Measurements from ENCODE around the gene RUNX2.

The RUNX2 gene

DNA sequence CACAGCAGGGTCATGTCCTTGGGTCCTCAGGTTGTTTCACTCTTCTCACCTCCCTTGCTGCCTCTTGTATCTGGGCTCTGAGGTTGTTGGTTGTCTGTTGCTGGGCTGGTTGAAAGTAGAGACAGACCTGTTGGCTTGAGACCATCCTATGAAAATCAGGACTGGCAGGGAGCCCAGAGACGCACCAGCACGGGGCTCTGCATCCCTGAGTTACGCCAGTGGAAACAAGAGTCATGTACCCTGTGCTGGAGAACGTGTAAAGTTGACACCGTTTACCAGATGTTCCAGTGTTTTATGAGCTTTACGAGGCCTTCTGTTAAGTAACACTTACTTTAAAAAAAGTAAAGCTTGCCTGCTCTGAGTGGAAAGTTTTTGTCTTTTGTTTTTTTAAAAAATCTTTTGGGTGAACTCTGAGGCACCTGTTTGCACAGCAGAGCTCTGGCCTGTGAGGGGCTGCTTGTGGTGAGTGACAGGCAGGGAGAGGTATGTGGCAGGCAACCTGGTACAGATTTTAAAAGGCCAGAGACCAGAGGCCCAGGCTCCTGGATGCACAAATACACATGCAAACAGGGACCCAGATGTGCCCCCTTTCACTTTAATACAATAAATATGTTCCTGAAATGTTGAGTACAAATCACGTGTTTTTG lies 309.6 kb downstream of the RUNX2 start:
- DNase-seq = no peak

DNA sequence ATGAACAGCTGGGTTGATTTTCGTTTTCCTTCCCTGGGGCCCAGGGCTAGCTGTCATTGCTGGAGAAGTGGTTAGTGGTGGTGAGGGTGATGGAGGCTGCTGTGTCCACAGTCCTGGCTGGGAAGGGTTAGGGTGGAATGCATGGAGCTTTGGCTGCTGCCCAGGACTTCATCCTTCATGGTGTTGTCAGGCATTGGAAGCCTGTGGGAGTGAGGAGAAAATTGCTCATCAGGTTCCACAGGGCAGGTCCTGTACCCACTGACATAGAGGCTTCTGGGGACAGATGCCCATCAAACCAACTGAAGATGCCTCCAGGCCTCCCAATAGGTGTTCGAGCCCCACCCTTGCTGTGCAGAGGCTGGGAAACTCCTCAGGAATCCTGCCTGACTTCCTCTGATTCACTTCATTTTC lies 312.0 kb downstream of the RUNX2 start:
- DNase-seq = no peak

DNA sequence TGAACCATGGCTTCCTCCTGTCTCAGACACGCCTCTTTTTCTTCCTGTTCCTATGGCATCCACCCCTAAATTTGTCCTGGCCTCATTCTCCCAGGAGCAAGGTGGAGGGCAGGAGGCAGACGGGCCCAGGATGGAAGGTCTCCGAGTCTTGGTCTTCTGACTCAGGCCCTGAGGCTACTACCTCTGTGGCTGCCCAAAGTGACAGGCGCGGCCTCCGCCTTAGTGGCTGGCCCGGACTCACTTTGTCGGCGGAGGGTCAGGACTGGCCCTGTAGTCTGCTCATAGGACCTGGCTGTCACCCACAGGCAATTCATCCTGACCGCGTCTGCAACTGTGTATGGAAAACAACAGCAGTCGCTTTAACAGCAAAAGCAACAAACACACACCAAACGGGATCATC lies 312.7 kb downstream of the RUNX2 start:
- no peak for DNase-seq

DNA sequence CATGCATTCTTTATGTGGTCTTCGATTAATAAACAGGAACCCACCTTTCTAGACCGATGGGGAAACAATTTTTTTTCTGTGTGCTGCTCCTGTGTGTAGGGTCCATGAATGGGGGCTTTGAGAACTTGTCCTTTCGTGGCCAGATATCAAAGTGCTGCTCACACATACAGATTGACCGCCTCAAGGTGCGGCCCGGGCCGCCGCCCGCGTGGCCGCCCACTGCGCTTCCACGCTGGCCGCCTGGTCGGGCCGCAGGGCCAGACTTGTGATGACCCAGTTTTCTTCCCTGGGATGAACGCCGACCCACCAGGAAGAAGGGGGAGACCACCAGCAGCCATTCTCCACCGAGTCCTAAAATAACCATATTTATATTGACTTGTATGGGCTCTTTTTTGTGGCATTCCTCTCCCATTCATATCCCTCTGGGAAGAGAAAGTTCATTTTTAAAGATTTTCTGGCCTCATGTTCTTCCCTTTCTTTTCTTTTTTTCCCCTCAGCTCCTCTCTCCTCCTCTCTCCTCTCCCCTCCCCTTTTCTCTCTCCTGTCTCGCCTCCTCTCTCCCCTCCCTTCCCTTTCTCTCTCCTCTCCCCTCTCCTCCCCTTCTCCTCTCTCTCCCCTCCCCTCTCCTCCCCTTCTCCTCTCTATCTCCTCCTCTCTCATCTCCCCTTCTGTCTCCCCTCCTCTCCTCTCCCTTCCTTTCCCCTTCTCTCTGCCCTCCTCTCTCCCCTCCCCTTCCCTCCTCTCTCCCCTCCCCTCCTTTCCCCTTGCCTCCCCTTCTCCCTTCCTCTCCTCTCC lies 314.4 kb downstream of the RUNX2 start:
- no peak for DNase-seq

GRCh38 chr6:45643126-45643525 lies 315.0 kb downstream of the RUNX2 start:
- no peak for DNase-seq

- DNase-seq = no peak
Measured at GRCh38 chr6:45644720-45645119, 316.6 kb downstream of the RUNX2 start.

- no peak for DNase-seq
Measured at GRCh38 chr6:45645302-45645701, 317.2 kb downstream of the RUNX2 start.

DNA sequence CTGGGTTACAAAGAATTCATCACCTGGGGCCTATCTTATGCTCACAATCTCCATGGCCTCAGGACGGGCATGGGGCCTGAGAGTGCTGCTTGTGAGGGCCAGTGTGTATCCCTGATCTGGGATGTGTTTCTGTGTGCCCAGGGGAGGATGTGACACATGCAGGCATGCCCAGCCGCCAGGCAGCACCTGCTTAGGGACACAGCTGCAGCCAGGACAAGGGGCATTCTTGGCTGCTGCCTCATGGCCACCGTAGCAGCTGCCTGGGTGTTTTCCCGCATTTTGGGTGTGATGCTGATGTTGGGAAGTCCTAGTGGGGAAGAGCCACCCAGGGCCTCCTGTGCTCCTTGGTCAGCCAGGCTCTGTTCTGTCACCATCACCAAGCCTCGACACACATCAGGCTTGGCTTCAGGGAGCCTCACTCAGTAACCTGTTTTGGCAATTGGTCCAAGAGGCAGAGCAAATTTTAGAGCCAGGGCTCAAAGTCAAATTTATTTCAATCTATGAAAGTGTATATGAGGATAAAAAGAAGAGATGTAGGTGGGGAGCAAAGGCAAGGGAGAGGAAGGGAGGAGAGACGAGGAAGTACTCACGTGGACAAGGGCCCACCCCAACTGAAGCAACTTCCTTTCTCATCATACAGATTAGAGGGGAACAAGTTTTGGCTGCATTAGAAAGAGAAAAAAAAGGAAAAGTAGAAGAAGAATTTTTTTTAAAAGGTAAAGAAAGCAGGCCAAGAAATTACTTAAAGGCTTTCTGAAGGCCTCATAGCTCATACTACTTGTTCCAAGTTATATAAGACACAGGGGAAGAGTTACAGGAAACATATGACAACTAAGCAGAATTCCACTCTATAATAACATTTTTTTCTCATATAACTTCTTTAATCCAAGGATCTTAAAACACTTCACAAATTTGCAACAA lies 319.5 kb downstream of the RUNX2 start:
- DNase-seq = peak in 1 of 56 donors; percentile 19

DNA sequence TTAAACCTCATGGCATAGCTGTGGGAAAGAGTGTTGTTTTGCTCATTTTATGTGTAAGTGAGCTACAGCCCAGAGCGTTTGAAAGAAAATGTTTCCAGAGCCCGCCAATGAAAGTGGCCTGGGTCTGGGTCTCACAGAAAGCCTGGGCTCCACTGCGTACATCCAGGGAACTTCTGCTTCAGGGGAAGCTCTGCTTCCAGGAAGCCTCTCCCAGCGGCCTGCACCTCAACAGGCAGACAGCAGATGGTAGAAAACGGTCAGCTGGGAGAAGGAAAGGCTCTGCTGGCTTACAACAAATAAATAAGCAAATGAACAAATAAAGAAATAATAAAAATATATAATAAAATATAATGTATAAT lies 320.1 kb downstream of the RUNX2 start:
- DNase-seq = no peak

- no peak for DNase-seq
Measured at GRCh38 chr6:45650524-45651135, 322.5 kb downstream of the RUNX2 start.

- no peak for DNase-seq
Measured at GRCh38 chr6:45651301-45651700, 323.2 kb downstream of the RUNX2 start.

GRCh38 chr6:45652416-45652815 lies 324.3 kb downstream of the RUNX2 start:
- DNase-seq = no peak

DNA sequence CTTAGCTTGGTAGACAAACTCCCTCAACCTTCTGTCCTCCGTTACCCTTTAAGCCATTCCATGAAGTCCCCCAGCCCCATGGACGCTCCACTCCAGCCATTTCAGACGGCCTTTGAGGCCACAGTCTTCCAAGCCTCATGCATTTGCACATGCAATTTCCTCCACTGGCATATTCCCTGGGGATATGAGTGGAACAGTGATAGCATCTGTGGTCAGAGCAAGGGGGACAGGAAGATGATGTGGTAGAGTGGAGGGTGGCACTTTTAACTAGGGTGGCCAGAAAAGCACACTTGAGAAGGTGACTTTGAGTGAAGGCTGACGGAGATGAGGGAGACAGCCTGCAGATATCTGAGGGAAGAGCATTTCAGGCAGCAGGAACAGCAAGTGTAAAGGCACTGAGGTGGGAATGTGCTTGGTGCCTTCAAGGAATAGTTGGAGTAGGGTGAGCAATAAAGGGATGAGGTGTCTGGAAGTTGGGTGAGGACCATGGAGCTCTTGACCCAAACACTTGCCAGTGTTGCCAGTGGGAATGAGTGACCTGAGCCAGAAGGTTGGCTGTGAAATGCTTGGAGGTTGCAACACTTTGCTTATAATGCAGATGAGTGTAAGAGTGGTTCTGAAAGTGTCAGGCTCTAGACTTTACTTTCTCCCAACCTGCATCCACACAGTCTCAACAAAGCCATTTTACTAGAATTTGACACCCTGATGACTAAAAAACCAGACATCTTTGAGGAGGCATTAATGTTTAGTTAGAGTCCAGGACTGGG lies 325.2 kb downstream of the RUNX2 start:
- DNase-seq = no peak

GRCh38 chr6:45654673-45655072 lies 326.5 kb downstream of the RUNX2 start:
- no peak for DNase-seq

- no peak for DNase-seq
Measured at GRCh38 chr6:45655745-45656476, 327.8 kb downstream of the RUNX2 start.

GRCh38 chr6:45657226-45657625 lies 329.1 kb downstream of the RUNX2 start:
- DNase-seq = no peak

- no peak for DNase-seq
Measured at GRCh38 chr6:45658400-45658799, 330.3 kb downstream of the RUNX2 start.

GRCh38 chr6:45658958-45659357 lies 330.8 kb downstream of the RUNX2 start:
- no peak for DNase-seq

DNA sequence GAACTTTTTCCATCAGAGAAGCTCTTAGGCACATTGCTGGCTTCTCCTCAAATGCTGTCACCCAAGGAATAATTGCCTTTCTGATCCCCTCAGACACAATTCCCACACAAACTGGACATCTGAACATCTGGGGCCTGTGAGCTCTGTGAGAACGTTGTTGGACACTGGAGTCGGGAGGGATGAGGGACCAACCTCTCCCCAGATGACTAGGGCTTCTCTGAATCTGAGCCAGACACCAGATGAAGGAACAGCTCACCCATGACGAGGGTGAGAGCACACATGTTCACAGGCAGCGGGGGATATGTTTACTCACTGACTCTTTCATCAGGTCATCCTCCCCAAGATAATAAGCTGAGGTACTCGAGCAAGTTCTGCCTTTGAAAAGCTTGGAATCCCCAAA lies 333.5 kb downstream of the RUNX2 start:
- no peak for DNase-seq
